ENCODE data around the gene IMP4.

The IMP4 gene

DNA sequence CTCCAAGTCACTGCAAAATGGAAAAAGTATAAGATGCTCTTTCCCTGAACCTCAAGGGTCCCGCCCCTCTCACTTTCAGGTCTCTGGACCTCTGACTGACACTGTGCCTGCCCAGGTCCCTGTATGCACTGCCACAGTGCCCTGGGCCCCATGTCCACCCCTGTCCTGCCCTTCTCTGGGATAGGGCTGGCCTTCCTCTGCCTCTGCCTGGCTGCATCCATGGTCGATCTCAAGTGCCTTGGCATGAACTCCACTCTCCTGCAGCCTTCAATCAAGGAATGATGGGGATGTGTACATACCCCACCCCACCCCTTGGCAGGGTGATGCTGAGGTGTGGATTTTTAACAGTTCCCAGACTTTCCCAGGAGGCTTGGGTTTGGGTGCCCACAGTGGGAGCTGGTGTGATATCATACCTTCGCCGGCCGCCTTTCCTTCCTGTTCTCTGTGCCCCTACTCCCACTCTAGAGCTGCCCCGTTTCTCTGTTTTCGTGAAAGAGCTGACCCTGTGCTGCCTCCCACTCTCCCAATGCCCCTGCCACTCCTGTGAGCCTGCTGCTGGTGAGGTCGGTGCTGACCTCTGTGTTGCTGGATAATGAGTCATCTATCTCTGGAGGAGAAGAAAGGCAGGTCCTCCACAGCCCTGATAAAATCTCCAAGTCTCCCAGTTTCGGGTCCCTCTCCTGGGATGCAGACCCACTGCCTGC lies 32.0 kb downstream of the IMP4 start:
- Mint-ChIP-seq H3K9me3 (ENCODE audit: low read depth) (no peaks in the 10 kb centered on the region), H3K36me3 (peaks cover 12% of the 10 kb centered on the region), H3K4me3 (peak overlapping the region; percentile 38), H3K4me1 (ENCODE audit: low read depth) (peaks cover 70% of the 10 kb centered on the region), H3K27ac (peak overlapping the region; percentile 46), H3K27me3 (no peaks in the 10 kb centered on the region)

- H3K36me3 Mint-ChIP-seq, result peaks cover 12% of the 10 kb centered on the region
- no peaks in the 10 kb centered on the region for H3K27me3 Mint-ChIP-seq
- peaks cover 70% of the 10 kb centered on the region for H3K4me1 Mint-ChIP-seq (ENCODE audit: low read depth)
- H3K4me3 Mint-ChIP-seq, result peak overlapping the region; percentile 52
- H3K27ac Mint-ChIP-seq, result peak overlapping the region; percentile 8
- H3K9me3 Mint-ChIP-seq (ENCODE audit: low read depth), result no peaks in the 10 kb centered on the region
Observed at GRCh38 chr2:130375291-130376266, 32.9 kb downstream of the IMP4 start.

DNA sequence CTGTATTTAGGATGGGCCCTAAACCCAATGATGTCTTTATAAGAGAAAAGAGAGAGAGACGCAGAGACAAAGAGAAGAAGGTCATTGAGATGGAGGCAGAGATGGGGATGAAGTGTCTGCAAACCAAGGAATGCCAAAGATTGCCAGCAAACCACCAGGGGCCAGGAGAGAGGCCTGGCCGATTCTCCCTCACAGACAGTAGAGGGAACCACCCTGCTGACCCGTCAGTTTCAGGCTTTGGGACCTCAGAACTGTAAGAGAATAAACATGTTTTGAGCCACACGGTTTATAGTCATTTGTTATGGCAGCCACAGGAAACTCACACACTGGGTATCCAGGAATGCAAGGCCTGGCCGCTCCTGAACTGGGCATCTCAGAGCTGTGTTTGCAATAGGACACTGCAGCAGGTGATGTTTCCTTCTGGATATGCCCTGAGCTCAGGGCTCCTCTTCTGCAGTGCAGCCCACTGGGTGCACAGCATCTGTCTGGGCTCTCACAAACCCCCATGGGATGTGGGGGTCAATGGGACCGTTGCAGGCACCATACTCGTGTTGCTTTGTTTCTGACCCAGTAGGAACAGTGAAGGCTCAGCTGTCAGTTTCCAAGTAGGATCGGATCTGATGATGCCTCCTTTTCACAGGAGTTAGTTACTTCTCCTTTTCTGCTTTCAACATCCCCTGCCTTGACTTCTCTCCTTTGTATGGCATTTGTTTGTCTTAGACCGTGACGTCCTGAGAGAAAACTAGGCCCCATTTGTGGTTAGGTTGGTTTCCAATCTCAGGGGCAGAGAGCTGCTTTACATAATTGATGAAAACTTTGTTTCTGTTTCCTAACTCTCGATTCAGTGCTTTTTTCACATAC lies 34.0 kb downstream of the IMP4 start:
- no peaks in the 10 kb centered on the region for H3K27me3 Mint-ChIP-seq
- peaks cover 9% of the 10 kb centered on the region for H3K36me3 Mint-ChIP-seq
- no peaks in the 10 kb centered on the region for H3K9me3 Mint-ChIP-seq (ENCODE audit: low read depth)
- no peak overlapping the region for H3K4me3 Mint-ChIP-seq
- peaks cover 62% of the 10 kb centered on the region for H3K4me1 Mint-ChIP-seq (ENCODE audit: low read depth)
- H3K27ac Mint-ChIP-seq, result peak overlapping the region; percentile 16

DNA sequence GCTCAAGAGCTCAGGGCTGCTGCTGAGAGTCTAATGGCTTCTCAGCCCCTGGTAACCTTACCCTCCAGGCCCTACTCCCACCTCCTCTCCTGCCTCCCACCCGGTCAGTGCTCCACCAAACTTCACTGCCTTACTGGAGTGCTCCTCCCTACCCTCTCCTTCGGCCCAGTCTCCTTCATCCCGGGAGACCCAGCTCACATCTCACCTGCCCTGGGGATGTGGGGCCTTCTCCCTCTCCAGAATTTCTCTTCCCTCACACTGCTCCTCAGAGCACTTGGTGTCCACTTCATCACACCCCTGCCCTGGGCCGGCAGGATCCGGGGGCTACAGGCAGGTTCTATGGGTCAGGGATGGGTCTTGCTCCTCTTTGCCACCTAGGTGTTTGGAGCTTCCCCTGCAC lies 34.8 kb downstream of the IMP4 start:
- peaks cover 59% of the 10 kb centered on the region for H3K4me1 Mint-ChIP-seq (ENCODE audit: low read depth)
- no peaks in the 10 kb centered on the region for H3K9me3 Mint-ChIP-seq (ENCODE audit: low read depth)
- peaks cover 11% of the 10 kb centered on the region for H3K36me3 Mint-ChIP-seq
- H3K27me3 Mint-ChIP-seq, result no peaks in the 10 kb centered on the region
- H3K4me3 Mint-ChIP-seq, result no peak overlapping the region
- H3K27ac Mint-ChIP-seq, result no peak overlapping the region

DNA sequence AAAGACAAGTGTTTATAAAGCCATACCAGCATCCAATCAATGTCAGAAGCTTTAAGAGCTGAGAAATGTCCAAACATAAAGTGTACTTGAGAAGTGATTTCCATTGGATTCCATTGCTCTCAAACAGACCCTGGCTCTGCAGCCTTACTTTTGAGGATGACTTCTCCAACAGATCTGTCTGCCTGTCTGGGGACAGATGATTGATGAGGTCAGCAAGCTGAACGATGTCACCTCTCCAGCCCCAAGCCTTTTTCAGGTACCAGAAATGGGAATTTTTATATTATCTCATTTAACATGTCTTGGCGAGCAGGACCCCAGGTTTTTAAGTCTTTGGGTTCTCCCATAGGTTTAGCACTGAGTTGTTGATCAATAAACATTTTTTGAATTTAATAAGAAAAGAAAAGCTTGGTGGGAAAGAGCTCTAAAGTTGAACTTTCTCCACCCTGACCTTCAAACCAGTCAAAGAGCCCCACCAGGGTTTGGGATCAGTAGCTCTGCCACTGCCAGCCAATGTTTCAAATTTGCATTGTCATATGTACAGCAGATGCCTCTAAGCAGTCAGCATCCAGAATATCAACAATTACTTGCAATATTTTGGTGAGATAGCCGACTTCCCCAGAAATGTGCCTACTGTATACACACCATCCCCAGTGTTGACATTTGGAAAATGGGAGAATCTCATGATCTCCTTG lies 35.7 kb downstream of the IMP4 start:
- Mint-ChIP-seq H3K4me3 (no peak overlapping the region), H3K27ac (no peak overlapping the region), H3K36me3 (peaks cover 11% of the 10 kb centered on the region), H3K9me3 (ENCODE audit: low read depth) (no peaks in the 10 kb centered on the region), H3K4me1 (ENCODE audit: low read depth) (peaks cover 53% of the 10 kb centered on the region), H3K27me3 (no peaks in the 10 kb centered on the region)

- Mint-ChIP-seq H3K9me3 (ENCODE audit: low read depth) (no peaks in the 10 kb centered on the region), H3K27me3 (no peaks in the 10 kb centered on the region), H3K36me3 (peaks cover 11% of the 10 kb centered on the region), H3K4me1 (ENCODE audit: low read depth) (peaks cover 48% of the 10 kb centered on the region), H3K4me3 (no peak overlapping the region), H3K27ac (no peak overlapping the region)
Observed at GRCh38 chr2:130378898-130379214, 36.2 kb downstream of the IMP4 start.

- H3K36me3 Mint-ChIP-seq, result peaks cover 9% of the 10 kb centered on the region
- no peaks in the 10 kb centered on the region for H3K9me3 Mint-ChIP-seq (ENCODE audit: low read depth)
- no peaks in the 10 kb centered on the region for H3K27me3 Mint-ChIP-seq
- no peak overlapping the region for H3K4me3 Mint-ChIP-seq
- H3K27ac Mint-ChIP-seq, result no peak overlapping the region
- peaks cover 42% of the 10 kb centered on the region for H3K4me1 Mint-ChIP-seq (ENCODE audit: low read depth)
Observed at GRCh38 chr2:130380096-130380934, 37.6 kb downstream of the IMP4 start.

DNA sequence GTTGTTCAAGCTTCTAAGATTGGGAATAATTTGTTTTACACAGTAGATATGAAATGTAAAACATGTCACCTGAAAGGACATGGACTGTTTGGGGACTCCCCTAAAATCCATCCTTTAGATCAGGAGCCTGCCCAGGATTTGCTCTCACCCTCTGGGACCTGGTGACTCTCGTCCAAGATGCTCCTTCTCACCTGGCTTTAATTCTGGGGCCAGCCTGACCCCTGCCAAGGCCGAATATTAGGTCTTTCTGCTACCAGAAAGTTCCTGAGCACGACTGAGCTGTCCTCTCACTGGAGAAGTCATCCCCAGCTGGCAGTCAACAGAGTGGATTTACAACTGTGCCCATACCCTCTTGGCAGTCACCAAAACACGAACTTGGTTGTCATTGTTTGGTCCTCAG lies 38.4 kb downstream of the IMP4 start:
- Mint-ChIP-seq H3K27me3 (no peaks in the 10 kb centered on the region), H3K4me3 (no peak overlapping the region), H3K4me1 (ENCODE audit: low read depth) (peaks cover 38% of the 10 kb centered on the region), H3K36me3 (peaks cover 3% of the 10 kb centered on the region), H3K27ac (no peak overlapping the region), H3K9me3 (ENCODE audit: low read depth) (no peaks in the 10 kb centered on the region)

- H3K27ac Mint-ChIP-seq, result no peak overlapping the region
- H3K36me3 Mint-ChIP-seq, result peaks cover 2% of the 10 kb centered on the region
- H3K9me3 Mint-ChIP-seq (ENCODE audit: low read depth), result no peaks in the 10 kb centered on the region
- no peaks in the 10 kb centered on the region for H3K27me3 Mint-ChIP-seq
- no peak overlapping the region for H3K4me3 Mint-ChIP-seq
- peaks cover 33% of the 10 kb centered on the region for H3K4me1 Mint-ChIP-seq (ENCODE audit: low read depth)
Observed at GRCh38 chr2:130381619-130382018, 38.9 kb downstream of the IMP4 start.

DNA sequence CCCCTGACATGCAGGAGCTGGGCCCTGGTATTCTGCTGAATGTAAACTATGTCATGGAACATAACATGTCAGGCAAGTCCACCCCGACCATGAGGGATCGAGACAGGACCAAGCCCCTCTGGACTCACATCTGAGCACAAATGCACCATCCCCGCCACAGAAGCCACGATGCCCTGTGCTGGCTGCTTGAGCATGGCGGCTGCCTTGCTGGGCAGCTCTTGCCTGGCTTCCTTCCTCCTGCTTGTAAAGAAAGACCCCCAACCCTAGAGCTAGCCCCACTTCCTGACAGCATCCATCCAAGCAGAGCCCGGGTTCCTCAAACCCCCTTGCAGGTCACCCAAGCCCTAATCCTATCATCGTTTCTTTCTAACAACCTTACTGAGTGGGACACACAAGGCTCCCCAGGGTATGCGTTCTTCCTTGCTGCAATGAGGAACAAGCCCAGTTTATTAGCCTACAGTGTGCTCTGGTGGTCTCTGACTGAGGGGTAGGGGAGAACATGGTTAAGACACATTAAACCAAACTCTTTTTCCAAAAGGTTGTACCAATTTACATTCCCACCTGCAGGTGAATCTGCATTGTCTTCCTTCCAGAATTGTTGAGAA lies 39.7 kb downstream of the IMP4 start:
- Mint-ChIP-seq H3K36me3 (peaks cover 2% of the 10 kb centered on the region), H3K27ac (no peak overlapping the region), H3K4me3 (no peak overlapping the region), H3K27me3 (no peaks in the 10 kb centered on the region), H3K4me1 (ENCODE audit: low read depth) (peaks cover 28% of the 10 kb centered on the region), H3K9me3 (ENCODE audit: low read depth) (no peaks in the 10 kb centered on the region)

- Mint-ChIP-seq H3K36me3 (peaks cover 4% of the 10 kb centered on the region), H3K4me1 (ENCODE audit: low read depth) (peaks cover 6% of the 10 kb centered on the region), H3K27me3 (no peaks in the 10 kb centered on the region), H3K9me3 (ENCODE audit: low read depth) (no peaks in the 10 kb centered on the region), H3K27ac (no peak overlapping the region), H3K4me3 (no peak overlapping the region)
Observed at GRCh38 chr2:130385709-130386108, 43.0 kb downstream of the IMP4 start.

GRCh38 chr2:130387071-130387400 lies 44.3 kb downstream of the IMP4 start:
- Mint-ChIP-seq H3K9me3 (ENCODE audit: low read depth) (no peaks in the 10 kb centered on the region), H3K27me3 (peaks cover 3% of the 10 kb centered on the region), H3K36me3 (peaks cover 2% of the 10 kb centered on the region), H3K4me1 (ENCODE audit: low read depth) (peaks cover 12% of the 10 kb centered on the region), H3K4me3 (no peak overlapping the region), H3K27ac (no peak overlapping the region)

DNA sequence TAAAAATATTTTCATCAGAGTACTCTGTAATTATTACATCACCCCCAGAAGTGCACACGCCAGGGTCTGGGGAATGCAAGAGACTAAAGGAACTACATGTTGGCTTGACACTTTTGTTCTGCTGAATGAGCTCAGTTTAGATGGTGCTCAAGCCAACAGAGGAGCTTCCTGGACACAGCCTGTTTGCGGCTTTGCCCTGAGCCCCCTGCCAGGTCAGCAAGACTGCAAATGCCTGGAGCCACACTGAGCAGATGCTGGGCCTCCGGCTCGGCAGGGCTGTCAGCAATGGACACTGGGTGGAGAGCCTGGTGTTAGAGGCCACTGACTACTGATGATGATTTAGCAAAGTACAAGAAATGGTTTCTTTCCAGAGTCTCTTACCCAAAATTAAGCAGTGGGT lies 45.1 kb downstream of the IMP4 start:
- peaks cover 3% of the 10 kb centered on the region for H3K27me3 Mint-ChIP-seq
- peaks cover 2% of the 10 kb centered on the region for H3K36me3 Mint-ChIP-seq
- no peak overlapping the region for H3K4me3 Mint-ChIP-seq
- peaks cover 15% of the 10 kb centered on the region for H3K4me1 Mint-ChIP-seq (ENCODE audit: low read depth)
- no peak overlapping the region for H3K27ac Mint-ChIP-seq
- H3K9me3 Mint-ChIP-seq (ENCODE audit: low read depth), result no peaks in the 10 kb centered on the region
